HEK293 (cell line): ENCODE results near the gene CEP89.

ENCODE experiments used
- ZNF521 ChIP-seq: fragments of 450-650 bp; formaldehyde crosslinking; IDR thresholded peaks from 2 replicates; pipeline ENCODE4 v1.5.1; 2017; ENCODE audit warnings: missing biosample characterization, mild to moderate bottlenecking, missing genetic modification characterization
- TF ChIP-seq, protein P1 (sequence below): fragments of 450-650 bp; formaldehyde crosslinking; IDR thresholded peaks from 2 replicates; pipeline ENCODE4 v1.5.1; 2016; ENCODE audit warnings: missing biosample characterization, missing genetic modification characterization, low read depth
- TF ChIP-seq, protein P2 (sequence below): fragments of 450-650 bp; formaldehyde crosslinking; IDR thresholded peaks from 2 replicates; pipeline ENCODE4 v1.5.1; 2016; ENCODE audit warnings: missing biosample characterization, missing genetic modification characterization
- TF ChIP-seq, protein P3 (sequence below): fragments of 450-650 bp; formaldehyde crosslinking; IDR thresholded peaks from 2 replicates; pipeline ENCODE4 v1.5.1; 2016; ENCODE audit warnings: missing biosample characterization, missing genetic modification characterization

DNA sequence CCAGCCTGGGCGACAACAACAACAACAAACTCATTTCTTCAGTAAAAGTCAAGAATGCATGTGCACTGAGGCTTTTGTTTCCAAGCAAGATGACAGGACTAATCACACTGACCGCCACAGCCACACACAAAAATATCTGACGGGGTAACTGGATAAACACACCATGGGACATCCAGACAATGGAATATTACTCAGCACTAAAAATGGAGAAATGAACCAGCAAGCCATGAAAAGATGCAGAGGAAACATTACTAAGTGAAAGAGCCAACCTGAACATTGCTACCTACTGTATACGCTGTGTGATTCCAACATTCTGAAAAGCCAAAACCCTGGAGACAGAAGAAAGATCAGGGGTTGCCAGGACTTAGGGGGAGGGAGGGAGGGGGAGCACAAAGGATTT is 37.0 kb upstream of the CEP89 start:
- TF ChIP-seq, protein P1, sequence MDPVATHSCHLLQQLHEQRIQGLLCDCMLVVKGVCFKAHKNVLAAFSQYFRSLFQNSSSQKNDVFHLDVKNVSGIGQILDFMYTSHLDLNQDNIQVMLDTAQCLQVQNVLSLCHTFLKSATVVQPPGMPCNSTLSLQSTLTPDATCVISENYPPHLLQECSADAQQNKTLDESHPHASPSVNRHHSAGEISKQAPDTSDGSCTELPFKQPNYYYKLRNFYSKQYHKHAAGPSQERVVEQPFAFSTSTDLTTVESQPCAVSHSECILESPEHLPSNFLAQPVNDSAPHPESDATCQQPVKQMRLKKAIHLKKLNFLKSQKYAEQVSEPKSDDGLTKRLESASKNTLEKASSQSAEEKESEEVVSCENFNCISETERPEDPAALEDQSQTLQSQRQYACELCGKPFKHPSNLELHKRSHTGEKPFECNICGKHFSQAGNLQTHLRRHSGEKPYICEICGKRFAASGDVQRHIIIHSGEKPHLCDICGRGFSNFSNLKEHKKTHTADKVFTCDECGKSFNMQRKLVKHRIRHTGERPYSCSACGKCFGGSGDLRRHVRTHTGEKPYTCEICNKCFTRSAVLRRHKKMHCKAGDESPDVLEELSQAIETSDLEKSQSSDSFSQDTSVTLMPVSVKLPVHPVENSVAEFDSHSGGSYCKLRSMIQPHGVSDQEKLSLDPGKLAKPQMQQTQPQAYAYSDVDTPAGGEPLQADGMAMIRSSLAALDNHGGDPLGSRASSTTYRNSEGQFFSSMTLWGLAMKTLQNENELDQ (tag by site-specific recombination): no peak
- TF ChIP-seq, protein P2, sequence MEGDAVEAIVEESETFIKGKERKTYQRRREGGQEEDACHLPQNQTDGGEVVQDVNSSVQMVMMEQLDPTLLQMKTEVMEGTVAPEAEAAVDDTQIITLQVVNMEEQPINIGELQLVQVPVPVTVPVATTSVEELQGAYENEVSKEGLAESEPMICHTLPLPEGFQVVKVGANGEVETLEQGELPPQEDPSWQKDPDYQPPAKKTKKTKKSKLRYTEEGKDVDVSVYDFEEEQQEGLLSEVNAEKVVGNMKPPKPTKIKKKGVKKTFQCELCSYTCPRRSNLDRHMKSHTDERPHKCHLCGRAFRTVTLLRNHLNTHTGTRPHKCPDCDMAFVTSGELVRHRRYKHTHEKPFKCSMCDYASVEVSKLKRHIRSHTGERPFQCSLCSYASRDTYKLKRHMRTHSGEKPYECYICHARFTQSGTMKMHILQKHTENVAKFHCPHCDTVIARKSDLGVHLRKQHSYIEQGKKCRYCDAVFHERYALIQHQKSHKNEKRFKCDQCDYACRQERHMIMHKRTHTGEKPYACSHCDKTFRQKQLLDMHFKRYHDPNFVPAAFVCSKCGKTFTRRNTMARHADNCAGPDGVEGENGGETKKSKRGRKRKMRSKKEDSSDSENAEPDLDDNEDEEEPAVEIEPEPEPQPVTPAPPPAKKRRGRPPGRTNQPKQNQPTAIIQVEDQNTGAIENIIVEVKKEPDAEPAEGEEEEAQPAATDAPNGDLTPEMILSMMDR (tag by site-specific recombination): no peak
- TF ChIP-seq, protein P3, sequence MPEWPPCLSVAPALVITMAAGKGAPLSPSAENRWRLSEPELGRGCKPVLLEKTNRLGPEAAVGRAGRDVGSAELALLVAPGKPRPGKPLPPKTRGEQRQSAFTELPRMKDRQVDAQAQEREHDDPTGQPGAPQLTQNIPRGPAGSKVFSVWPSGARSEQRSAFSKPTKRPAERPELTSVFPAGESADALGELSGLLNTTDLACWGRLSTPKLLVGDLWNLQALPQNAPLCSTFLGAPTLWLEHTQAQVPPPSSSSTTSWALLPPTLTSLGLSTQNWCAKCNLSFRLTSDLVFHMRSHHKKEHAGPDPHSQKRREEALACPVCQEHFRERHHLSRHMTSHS (tag by site-specific recombination): no peak
- no peak for TF ChIP-seq ZNF521
